Smooth muscle cell (in vitro differentiated cells): Measurements from ENCODE around the gene SV2B. TPM values are rescaled to one million over a fixed set of nuclear protein-coding genes. Genes with fewer than 3 reads are reported as not detected.

Experiments
- DNase-seq: peaks from one replicate; lab custom pipeline; 2025; ENCODE audit not compliant: unreplicated experiment; lab: John Stamatoyannopoulos, UW
- H2AFZ ChIP-seq: fragments of 200-600 bp; sonication (generic); 2 replicates; pipeline ENCODE4 v1.6.0; 2016; ENCODE audit warnings: antibody characterized with exemption, low read depth, mild to moderate bottlenecking
- H3F3A ChIP-seq: fragments of 200-600 bp; sonication (generic); 2 replicates; pipeline ENCODE4 v1.6.0; 2017; ENCODE audit warnings: antibody characterized with exemption, low read depth
- H3K27ac ChIP-seq: fragments of 200-600 bp; sonication (generic); 2 replicates; pipeline ENCODE4 v1.5.1; 2016; ENCODE audit warnings: low read depth, mild to moderate bottlenecking
- H3K27me3 ChIP-seq: fragments of 200-600 bp; sonication (generic); 2 replicates; pipeline ENCODE4 v1.6.1; 2016; ENCODE audit warnings: low read depth, mild to moderate bottlenecking
- H3K36me3 ChIP-seq: fragments of 200-600 bp; sonication (generic); 2 replicates; pipeline ENCODE4 v1.5.1; 2016; ENCODE audit warnings: low read depth
- H3K4me1 ChIP-seq: fragments of 200-600 bp; sonication (generic); 2 replicates; pipeline ENCODE4 v1.5.1; 2016; ENCODE audit warnings: low read depth
- H3K4me2 ChIP-seq: fragments of 200-600 bp; sonication (generic); 2 replicates; pipeline ENCODE4 v1.6.0; 2016; ENCODE audit warnings: mild to moderate bottlenecking
- H3K4me3 ChIP-seq: fragments of 200-600 bp; sonication (generic); 2 replicates; pipeline ENCODE4 v1.5.1; 2016; ENCODE audit warnings: mild to moderate bottlenecking
- H3K79me2 ChIP-seq: fragments of 200-600 bp; sonication (generic); 2 replicates; pipeline ENCODE4 v1.6.0; 2016; ENCODE audit warnings: low read depth, mild to moderate bottlenecking
- H3K9ac ChIP-seq: fragments of 200-600 bp; sonication (generic); 2 replicates; pipeline ENCODE4 v1.6.0; 2016; ENCODE audit warnings: low read depth
- H3K9me3 ChIP-seq: fragments of 200-600 bp; sonication (generic); replicated peaks from 2 replicates; pipeline ENCODE4 v1.5.1; 2016; ENCODE audit warnings: low read depth
- H4K20me1 ChIP-seq: fragments of 200-600 bp; sonication (generic); 2 replicates; pipeline ENCODE4 v1.6.0; 2016; ENCODE audit warnings: low read depth
- WGBS: methylation state at CpG from one replicate; pipeline ENCODE4 v1.1.7; 2016; ENCODE audit warnings: low lambda C conversion rate; 5-methylcytosine and 5-hydroxymethylcytosine counted together
- polyA plus RNA-seq: library from polyadenylated mRNA; unstranded; fragments of >200 nt; fragmentation: Nextera tagmentation; extraction: Ambion mirVana; gene quantifications from 2 replicates; pipeline ENCODE4 v1.2.1, GENCODE V29; 2016
- total RNA-seq: library from RNA; depleted of rRNA; stranded (reverse); fragments of >200 nt; gene quantifications from 2 replicates; pipeline ENCODE4 v1.2.3, GENCODE V29; 2014
- TF ChIP-seq, protein P1 (sequence below): fragments of 200-600 bp; sonication (generic); IDR thresholded peaks from 2 replicates; pipeline ENCODE4 v1.5.1; 2017; ENCODE audit warnings: borderline replicate concordance, mild to moderate bottlenecking, antibody characterized with exemption; ENCODE audit not compliant: insufficient read depth, poor library complexity, severe bottlenecking

Gene SV2B
- total and polyA plus RNA-seq, 2 experiments from 2014 or later: not detected

DNA sequence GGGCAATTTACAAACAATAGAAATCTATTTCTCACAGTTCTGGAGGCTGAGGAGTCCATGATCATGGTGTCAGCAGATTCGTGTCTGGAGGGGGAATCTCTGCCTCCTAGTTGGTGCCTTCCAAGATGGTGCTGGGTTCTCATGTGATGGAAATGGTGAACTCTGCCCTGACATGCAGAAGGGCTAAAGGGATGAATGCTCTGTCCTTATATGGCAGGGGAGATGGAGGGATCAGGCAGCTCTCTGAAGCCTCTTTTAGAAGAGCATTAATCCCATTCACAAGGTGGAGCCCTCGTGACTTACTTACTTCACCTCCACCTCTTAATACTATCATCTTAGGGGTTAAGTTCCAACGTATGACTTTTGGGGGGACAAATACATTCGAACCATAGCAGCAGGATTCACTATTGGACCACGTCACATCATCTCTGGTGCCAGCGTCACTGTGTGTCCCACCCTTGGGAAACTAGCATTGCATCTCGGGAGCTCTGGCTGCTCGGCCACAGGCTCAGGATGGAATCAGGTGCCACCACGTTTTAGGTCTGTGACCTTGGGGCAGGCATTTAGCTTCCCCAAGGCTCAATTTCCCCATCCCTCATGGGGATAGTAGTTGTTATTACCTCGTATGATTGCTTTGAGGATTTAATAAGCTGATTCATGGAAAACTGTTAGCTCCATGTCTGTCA is 53.0 kb downstream of the SV2B start:
- DNase-seq: no peak
- 74% methylated on average over 10 of the region's 10 CpGs for WGBS
- Histone ChIP-seq H3F3A (no peaks in the 10 kb centered on the region), H3K27me3 (peaks cover 9% of the 10 kb centered on the region), H3K4me2 (no peak overlapping the region), H3K79me2 (no peaks in the 10 kb centered on the region), H3K9me3 (no peaks in the 10 kb centered on the region), H3K36me3 (no peaks in the 10 kb centered on the region), H3K4me1 (no peaks in the 10 kb centered on the region), H4K20me1 (no peaks in the 10 kb centered on the region), H2AFZ (no peak overlapping the region), H3K4me3 (no peak overlapping the region), H3K27ac (no peak overlapping the region), H3K9ac (no peak overlapping the region)
- TF ChIP-seq, protein P1, sequence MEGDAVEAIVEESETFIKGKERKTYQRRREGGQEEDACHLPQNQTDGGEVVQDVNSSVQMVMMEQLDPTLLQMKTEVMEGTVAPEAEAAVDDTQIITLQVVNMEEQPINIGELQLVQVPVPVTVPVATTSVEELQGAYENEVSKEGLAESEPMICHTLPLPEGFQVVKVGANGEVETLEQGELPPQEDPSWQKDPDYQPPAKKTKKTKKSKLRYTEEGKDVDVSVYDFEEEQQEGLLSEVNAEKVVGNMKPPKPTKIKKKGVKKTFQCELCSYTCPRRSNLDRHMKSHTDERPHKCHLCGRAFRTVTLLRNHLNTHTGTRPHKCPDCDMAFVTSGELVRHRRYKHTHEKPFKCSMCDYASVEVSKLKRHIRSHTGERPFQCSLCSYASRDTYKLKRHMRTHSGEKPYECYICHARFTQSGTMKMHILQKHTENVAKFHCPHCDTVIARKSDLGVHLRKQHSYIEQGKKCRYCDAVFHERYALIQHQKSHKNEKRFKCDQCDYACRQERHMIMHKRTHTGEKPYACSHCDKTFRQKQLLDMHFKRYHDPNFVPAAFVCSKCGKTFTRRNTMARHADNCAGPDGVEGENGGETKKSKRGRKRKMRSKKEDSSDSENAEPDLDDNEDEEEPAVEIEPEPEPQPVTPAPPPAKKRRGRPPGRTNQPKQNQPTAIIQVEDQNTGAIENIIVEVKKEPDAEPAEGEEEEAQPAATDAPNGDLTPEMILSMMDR: no peak

DNA sequence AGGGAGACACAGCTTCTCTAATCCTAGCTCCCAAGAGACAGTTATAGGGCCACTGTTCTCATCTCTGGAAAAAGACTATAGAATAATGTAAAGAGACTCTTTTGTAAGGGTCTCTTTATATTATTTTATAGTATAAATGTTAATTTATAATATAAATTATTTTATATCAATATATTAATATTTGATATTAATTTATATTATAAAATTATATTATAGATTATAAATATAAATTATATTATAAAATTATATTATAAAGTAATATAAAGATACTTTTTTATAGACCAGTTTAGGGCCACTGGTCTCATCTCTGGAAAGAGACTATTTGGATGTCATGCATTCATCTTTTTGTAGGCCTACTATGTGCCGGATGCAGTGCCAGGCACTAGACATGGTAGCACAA is 53.9 kb downstream of the SV2B start:
- H3K36me3 ChIP-seq: no peaks in the 10 kb centered on the region
- 89% methylated on average over 1 of the region's 1 CpG for WGBS
- no peak overlapping the region for H3K4me2 ChIP-seq
- TF ChIP-seq, protein P1: no peak
- no peak overlapping the region for H3K9ac ChIP-seq
- H4K20me1 ChIP-seq: no peaks in the 10 kb centered on the region
- no peak for DNase-seq
- no peak overlapping the region for H3K27ac ChIP-seq
- peaks cover 12% of the 10 kb centered on the region for H3K27me3 ChIP-seq
- no peaks in the 10 kb centered on the region for H3K4me1 ChIP-seq
- H3K9me3 ChIP-seq: no peaks in the 10 kb centered on the region
- H3K4me3 ChIP-seq: no peak overlapping the region
- no peaks in the 10 kb centered on the region for H3K79me2 ChIP-seq
- H3F3A ChIP-seq: no peaks in the 10 kb centered on the region
- no peak overlapping the region for H2AFZ ChIP-seq

DNA sequence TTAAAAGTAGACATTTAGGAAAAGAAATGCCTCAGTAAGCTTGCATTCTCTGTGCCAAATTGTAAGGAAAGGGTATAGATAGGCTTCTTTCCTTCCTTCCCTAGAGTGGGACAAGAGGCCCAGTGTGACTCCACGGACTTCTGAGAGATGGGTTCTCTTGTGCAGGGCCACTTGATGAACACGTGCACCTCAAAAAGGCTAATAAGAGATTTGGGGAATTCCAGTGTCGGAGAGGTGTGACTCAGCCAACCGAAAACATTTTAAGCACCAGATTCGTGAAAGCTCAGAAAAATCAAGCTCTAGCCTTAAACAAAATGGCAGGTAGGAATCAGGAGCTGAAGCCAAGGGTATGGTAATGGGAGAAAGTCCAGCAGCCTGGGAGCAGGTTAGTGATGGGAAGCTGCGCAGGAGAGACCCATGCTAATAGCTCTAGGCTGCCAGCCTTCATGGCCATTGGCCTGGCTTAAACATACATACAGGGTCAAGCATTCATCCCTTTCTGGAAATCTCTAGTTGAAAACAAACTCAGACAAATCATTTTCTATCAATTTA is 56.2 kb downstream of the SV2B start:
- no peak overlapping the region for H3K4me2 ChIP-seq
- no peaks in the 10 kb centered on the region for H3K79me2 ChIP-seq
- WGBS: 88% methylated on average over 6 of the region's 6 CpGs

More for the DNA sequence above, 56.2 kb downstream of the SV2B start:
- no peak for DNase-seq
- no peak overlapping the region for H3K27ac ChIP-seq
- peaks cover 16% of the 10 kb centered on the region for H3K27me3 ChIP-seq
- H3K4me1 ChIP-seq: no peaks in the 10 kb centered on the region
- H3K4me3 ChIP-seq: no peak overlapping the region
- H3F3A ChIP-seq: no peaks in the 10 kb centered on the region
- H3K36me3 ChIP-seq: no peaks in the 10 kb centered on the region
- no peaks in the 10 kb centered on the region for H3K9me3 ChIP-seq
- no peak overlapping the region for H2AFZ ChIP-seq
- no peak overlapping the region for H3K9ac ChIP-seq
- TF ChIP-seq, protein P1: no peak
- no peaks in the 10 kb centered on the region for H4K20me1 ChIP-seq
